GM21447 (cell line): Measurements from ENCODE around the gene SLC38A3.
A peak's percentile ranks its signal among the peaks of the same experiment; 100 is the strongest.

Experiments
- ATAC-seq: cut with Tn5 transposase; IDR thresholded peaks from one replicate; pipeline ENCODE4 v1.9.1; 2021; ENCODE audit not compliant: unreplicated experiment

The SLC38A3 gene

DNA sequence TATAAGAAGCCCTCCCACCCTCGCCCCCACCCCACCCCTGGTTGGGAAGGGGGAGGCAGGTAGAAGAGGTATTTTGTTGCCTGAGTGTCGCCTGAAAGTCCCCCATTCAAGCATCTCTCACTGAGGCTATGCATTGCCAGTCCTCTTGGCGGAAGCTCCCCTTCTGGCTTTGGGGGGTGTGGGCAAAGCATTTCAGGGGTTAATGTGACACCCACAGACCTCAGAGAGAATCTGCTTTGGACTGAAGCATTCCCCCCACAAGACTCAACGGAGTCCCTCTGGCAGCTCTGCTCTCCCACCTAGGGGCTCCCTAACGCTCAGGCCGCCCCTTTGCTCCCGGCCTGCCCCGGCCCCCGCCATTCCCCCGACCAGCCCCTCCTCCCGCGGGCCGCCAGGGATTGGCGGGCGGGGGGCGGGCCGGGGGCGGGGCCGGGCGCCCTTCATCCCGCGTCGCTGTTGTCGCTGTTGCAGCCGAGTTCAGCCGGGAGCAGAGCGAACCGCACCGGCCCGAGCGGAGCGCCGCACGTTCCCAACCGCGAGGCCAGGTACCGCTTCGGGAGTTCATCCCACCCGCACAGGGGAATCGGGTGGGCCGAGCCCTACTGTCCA is at the start of gene SLC38A3:
SLC38A3 (plus strand) TSS at position 468 of the 609 bp plus-strand sequence. CDS start 8,929 bp downstream, outside the sequence.
- no peak for ATAC-seq

DNA sequence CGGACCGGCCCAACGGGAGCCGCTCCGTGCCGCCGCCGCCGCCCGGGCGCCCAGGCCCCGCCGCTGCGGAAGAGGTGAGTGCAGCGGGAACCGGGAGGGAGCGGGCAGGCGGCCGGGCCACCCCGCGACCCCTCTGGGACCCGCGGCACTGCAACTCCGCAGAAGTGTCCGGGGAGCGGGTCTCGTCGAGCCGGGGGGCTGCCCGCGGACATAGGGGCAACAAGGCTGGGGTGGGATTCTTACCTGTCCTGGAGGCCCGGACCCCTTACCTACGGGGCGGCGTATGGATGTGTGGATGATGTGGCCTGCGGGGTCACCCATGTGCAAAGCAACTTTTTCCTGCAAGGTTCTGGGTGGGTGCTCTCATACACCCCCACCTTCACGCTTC is 49.6 kb upstream of the SLC38A3 start:
- peak; percentile 10 for ATAC-seq

DNA sequence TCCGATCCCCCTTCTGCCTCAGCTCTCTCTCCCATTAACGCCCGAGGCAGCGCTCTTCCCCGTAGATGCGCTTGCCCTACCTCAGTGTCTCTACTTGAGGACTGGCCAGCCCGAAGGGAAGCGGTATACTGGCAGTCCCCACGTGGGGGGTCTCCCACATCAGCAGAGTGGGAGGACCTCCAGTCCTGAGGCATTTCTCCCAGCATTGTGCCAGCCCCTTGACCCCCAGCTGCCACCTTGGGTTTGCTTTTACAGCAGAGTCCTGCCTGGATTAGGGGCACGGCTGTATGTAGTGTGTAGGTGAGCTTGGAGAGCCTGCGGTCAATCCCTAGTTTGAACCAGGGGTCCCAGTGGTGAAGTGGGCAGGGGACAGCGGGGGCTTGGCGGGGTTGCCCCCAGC is 49.2 kb upstream of the SLC38A3 start:
- no peak for ATAC-seq

DNA sequence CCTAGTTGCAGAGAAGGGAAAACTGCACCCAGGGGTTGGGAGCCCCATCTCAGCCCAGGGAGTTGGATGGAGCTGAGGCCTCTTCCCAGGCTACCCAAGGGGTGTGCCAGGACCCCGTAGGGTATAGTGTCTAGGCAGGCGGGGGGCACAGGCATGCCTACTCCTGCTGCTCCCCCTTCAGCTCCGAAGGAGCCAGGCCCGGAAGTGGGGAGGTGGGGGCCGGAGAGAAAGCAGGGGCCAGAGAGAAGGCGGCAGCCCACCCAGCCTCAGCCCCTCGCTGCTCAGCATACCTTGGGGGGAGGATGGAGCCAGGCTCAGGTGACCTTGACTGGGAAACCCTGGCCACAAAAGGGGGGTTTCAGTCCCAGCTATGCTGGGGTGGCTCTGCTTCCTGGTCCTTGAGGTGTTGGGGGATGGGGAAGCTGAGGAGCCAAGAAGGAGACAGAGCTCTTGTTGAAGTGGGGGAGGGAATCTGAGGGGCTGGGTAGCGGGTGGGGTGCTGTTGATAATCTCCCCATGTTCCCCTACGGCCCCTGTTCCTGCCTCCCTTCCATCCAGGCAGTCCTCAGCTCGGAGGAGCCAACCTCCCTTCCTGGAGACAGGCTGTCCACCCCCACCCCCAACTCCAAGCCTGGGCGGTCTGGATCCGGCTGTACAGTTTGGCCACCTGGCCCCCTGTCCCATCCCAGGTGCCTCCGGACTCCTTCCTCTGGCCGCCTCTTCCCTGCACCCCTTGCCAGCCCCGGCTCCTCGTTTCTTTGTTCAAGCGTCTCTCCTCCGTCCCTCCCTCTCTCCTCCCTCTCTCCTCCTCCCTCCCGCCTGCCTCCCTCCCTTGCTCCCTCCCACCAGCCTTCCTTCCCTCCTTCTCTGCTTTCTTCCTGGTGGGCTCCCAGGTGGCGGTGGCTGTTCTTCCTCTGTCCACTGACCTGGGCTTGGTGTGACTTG is 48.2 kb upstream of the SLC38A3 start:
- no peak for ATAC-seq

DNA sequence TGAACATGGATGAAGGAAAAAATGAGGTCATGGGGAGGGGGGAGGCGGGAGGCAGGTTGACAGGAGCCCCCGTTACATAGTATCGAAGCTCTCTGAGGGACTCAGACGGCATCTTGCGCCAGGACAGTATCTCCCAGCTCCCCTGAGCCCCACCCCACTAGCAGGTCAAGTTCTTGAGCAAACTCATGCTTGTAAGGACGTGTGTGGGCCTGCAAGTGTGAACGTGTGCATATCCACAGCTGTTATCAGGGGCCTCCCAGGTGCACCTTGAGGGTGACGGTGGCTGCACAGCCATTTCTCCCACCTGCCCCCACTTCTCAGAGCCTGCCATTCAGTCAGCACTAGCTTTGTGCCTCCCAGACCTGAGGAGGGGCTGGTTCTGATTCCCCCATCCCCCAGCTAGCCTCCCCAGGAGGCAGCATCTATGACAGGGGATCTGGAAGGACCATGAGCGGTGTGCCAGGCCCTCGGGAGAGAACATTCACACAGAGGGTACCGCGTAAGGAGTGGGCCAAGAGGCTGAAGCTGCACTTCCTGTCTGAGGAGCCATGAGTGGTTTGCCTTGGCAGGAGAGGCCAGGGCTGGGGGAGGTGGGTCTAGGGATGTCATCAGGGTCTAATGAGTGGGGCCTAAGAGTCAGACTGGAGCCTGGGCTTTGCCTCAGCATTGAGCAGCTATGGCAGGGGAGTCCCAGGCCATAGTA is 47.1 kb upstream of the SLC38A3 start:
- no peak for ATAC-seq

DNA sequence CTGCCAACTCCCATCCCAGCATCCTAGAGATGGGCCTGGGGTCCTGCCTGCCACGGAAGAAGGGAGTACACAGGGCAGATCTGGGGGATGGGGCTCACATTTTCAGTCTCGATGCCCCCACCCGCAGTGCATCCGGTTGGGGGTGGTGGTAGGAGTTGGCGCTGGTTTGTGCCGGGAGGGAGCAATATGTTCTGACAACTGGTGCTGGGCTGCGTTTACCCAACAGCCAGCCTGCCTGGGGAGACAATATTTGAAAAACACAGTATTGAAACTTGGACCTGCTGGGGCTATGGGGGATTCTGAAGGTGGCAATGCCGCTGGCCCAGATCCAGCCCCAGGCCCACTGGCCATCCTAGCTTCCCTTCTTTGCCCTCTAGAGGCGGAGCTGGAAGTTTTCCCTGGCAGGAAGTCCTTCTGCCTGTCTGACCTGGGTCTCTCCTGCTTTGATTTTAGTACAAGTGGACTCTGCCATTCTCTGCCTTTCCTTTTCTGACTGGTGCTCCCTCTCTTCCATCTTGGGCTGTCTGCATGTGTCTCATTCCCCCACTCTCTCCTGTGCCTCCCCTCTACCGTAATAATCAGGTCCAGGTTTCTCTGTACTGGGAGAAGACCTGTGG is 46.4 kb upstream of the SLC38A3 start:
- no peak for ATAC-seq

DNA sequence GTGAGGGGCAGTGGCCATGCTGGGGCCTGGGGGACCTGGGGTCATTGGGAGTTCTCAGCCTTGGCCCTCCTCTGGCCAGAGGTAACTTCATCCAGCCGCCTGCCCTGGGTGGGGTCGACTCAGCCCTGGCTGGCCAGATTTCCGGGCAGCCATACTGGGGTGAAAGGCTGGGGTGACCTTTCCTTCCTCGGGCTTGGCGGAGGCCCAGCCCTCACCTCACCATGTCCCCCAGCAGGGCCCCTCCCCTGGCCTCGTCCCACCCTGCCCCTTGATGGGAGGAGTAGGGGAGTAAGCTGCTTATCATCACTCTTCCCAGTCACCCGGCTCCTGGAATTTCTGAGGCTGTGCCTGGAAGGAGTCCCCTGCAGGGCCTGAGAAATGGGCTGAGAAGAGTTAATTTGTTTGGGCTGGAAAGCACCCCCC is 44.5 kb upstream of the SLC38A3 start:
- ATAC-seq = no peak

DNA sequence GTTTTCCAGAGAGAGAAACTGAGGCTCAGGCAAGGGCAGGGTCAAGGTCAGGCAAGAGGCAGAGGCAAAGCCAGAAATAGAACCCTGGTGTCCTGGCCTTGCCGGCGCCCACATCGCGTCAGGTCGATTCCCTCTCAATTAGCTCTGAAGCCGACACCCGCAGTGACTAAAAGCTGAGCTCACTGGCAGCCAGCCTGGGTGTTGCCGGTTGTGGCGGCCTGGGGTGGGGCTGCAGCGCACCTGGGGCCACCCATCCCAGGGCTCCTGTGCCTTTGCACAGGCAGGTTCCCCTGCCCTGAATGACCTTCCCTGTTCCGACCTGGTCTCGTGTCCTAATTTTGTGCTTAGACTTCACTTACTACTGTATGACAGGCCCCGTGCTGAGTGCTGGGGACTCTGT is 43.8 kb upstream of the SLC38A3 start:
- no peak for ATAC-seq

DNA sequence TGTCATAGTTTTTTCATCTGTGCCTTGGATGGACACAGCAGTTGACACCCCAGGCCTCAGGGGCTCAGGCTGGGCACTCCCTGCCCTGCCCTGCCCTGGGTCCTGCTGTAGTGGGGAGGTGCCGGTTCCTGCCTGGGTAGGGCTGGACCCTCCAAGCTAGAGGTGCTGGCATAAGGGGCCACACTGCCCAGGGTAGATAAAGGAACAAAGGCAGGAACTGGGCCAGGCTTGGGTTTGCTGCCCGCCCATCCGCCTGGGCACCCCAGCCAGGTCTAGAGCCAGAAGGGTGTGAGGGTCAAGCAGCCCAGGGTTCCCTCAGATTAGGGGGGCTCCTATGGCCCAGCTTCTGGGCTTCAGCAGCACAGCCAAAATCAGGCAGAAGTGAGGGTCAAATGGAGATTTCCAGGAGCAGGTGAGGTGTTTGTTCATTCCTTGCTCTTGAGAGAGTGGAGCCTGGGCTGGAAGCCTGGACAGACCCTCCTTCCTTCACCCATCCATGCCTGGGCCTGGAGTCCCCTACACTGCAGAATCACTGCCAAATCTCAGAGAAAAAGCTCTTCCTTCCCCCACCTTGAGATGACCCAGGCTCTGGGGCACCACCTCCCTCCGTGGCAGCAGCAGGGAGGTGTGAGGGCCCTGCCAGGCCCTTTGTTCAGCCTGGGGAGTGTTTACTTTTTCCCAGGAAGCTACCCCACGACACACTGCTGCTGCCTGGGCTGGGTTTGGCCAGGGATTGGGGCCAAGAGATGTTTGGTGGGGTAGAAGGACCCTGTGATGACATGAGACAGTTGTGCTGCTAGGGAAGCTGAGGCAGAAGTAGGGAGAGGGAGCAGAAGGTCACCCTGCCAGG is 42.8 kb upstream of the SLC38A3 start:
- ATAC-seq = no peak

DNA sequence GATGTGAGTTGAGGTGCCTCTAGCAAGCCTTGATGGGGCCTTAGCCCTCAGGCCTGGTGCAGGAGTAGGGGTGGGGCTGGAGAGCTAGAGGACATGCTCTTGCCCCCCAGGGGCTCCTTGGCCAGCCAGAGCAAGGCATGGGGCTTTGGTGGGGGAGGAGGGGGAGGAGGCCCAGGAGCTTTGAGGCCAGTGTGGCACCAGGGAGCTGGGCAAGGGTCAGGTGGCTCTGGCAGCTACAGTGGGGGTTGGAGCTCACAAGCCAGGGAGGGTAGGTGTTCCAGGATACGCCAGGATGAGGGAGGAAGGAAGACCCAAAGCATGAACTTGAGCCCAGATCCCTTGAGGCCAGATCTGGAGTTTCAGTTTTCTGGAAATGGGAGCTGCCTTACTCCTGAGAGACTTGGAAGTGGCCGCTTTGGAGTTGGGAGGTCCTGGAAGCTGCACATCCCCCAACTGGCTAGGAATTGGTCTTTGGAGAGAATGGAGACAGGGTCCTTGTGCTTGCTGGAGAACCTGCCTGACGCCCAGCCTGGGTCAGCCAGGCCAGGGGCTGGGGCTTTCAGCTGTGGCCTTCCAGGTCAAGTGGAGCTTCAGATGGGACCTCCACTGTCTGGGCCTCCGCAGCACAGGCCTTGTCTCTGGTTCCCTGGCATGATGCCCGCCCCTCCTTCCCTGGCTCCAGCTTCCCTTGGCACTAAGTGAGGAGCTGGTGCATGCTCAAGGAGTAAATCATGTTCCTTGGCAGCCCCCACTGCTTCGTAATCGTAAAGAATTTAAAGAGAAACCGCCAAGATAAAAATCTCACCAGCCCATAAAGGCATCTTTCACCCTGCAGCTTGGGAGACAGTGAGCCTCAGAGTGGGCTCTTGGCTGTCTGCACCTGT is 41.3 kb upstream of the SLC38A3 start:
- no peak for ATAC-seq

DNA sequence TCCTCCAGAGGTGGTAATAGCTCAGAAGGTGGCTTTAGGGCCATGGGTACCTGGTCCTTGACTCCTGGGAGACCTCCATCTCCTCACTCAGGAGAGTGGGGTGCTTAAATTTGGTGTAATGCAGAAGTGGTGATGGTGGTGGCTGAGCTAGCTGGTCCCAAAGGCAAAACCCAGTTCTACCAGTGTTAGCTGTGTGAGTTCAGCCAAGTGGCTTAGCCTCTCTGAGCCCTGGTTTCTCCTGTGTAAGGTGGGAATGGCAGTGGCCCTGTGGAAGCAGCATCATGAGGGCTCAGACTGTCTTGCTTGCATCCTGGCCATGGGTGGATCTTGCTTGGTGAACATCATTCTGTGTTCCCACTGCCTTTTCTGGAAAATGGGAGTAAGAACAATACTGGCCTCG is 40.6 kb upstream of the SLC38A3 start:
- ATAC-seq = no peak

DNA sequence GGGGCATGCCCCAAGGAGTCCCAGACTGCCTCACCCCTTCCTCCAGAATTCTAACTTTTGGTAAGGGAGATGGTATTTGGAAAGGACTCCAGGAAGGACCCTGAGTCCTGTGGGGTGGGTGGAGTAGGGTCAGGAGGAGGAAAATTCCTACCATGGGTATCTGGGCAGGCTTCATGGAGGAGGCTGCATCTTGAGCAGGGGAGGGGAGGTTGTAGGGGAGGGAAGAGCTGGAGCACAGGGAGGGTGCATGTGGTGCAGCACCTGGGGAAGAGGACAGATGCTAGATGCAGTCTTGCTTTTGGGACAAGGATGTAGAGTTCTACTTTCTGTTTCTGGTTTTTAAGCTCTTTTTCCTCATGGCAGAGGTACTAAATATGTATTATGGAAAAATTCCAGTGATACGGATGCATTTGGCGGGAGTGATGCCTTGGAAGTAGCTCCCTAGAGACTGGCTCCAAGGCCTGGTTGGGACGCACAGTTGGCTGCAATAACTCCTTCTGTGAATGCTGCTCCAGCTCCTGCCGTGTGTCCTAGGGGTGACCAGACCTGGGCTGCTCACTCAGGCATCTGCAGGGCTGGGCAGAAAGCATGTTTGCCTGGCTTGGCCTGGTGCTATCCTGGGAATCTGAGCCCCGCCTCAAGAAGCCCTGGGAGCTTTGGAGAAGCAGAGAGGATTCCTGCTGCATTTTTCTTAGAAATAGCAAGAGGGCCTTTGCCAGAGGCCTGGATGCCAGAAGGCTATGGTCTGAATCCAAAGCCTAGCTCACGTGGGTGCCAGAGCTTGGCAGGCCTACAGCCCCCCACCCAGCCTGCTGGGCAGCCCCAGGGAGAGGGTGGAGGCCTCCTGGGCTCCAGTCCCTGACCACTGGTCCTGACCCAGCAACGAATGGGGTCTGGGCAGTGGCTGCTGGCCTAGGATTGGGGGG is 39.8 kb upstream of the SLC38A3 start:
- ATAC-seq = no peak

DNA sequence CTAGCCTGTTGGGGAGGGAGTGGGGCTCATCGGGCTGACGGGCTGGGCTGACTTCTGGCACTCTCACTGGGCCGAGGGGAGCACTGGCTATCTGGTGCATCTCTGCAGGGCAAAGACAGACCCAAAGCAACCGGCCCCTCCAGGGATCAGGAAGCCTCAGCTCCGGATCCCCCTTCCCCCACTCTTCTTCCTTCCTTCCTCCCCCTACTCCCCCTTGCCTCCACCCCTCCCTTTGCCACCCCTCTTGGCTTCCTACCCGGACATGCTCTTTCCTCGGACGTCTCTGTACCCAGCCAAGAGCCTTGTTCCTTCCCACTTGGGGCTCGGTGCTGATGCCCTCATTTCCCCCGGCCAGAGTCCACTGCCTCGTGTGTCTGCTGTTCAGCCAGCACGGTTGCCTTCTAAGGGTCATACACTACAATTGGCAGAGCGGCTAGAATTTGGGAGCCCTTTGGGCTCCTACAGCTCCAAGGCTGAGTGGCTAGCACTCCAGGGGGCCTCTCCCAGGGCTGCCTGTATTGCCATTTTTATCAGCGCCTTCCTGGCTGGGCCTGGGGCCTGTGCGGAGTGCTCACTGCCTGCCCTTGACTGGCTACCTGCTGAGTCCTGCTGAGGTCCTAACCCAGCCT is 39.0 kb upstream of the SLC38A3 start:
- ATAC-seq = no peak

DNA sequence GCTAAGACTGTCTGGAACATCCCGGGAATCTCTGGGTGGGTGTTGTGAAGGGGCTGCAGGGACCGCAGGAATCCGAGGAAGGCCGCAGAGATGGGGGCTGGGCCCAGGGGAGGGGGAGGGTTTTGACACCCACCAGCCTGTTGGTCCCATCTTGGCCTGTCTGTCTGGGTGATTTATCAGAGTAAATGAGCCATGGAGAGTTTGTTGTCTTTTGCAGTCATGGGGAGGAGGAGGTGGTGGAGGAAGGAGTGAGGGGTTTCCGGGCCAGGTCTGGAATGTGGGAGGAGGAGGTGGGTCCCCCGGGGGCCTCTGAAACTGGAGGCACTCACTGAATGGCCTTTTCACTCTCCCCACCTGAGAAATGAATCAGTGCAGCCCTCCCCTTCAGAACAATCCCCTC is 38.5 kb upstream of the SLC38A3 start:
- no peak for ATAC-seq

DNA sequence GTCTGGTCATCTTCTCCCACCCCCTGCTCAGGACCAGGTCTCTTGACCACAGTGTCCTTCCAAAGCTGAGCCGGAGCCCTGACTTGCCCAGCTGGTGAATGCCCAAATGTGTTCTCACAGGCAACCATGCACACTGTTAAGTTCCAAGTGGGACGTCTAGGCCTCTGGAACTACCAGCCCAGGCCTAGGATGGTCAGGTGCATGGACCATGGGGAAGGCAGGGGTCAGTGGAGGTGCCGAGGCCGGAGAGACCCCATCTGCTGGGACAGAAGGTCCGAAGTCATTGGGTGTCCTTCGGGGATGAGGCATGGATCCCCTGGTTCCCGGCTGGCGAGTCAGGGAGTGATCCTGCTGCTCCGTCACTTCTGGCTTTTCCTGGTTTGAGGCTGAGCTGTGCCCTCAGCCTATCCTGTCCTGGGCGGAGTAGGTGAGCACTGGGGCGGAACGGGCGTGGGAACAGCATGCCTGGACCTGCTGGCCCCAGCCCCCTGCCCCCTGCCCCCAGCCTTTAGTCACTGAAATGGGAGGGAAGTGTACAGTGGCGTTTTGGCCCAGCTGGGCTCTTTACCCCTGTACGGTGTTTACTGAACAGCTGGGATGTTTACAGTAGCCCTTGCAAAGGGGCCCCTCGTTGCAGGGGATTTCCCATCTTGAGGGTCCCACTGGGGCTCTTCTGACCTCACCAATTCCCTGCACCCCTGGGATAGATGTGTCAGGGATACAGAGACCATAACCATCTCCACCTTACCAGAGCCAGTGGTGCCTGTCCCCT is 37.8 kb upstream of the SLC38A3 start:
- no peak for ATAC-seq

DNA sequence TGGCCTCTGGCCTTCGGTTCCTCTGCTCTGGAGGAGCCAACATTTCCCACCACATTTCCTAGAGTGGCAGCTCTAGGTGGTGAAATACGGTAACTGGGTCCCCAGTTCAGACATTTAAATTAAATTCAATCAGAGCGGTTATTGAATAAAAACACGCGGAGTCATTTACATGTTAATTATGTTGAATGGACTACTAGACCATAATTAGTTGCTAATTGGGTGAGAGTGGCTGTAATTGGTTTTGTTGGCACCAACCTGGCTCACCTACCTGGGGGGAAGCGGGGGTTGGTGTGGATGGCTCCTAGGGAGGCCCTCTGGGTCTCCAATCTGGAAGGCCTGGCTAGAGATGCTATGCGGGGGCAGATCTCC is 37.2 kb upstream of the SLC38A3 start:
- ATAC-seq = no peak

DNA sequence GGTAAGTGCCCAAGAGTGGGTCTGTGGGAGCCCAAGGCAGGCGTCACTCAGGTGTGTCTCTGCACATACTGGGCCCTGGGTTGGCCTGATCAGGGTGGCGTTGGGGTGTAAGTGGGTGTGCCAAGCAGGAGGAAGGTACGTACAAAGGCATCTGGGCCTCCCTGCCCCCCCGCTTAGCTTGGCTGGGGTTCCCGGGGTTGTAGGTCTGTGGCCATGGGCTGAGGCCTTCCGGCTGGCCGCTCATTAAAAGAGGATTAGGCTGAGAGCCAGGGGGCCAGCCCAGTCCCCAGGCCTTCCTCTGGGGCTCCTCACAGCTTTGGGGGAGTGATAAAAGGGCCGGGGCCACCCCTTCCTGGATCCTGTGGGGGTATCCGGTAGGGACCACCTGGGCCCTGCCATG is 36.7 kb upstream of the SLC38A3 start:
- ATAC-seq = no peak
